IPS DF 4.7 (cell line): ENCODE data around the gene SLC22A16.

ENCODE experiments used
- DNase-seq: peaks from one replicate; pipeline ENCODE4 v3.0.0-alpha.2; 2013; ENCODE audit warnings: low spot score; ENCODE audit errors: extremely low read depth

SLC22A16 gene

GRCh38 chr6:110449541-110449895, 26.9 kb downstream of the SLC22A16 start:
- DNase-seq: no peak

- no peak for DNase-seq
Observed at GRCh38 chr6:110448846-110449540, 27.4 kb downstream of the SLC22A16 start.

- DNase-seq: no peak
Observed at GRCh38 chr6:110447761-110448160, 28.7 kb downstream of the SLC22A16 start.

GRCh38 chr6:110446405-110446804, 30.0 kb downstream of the SLC22A16 start:
- DNase-seq: no peak

GRCh38 chr6:110440026-110440425, 36.4 kb downstream of the SLC22A16 start:
- no peak for DNase-seq

- no peak for DNase-seq
Observed at GRCh38 chr6:110439356-110439755, 37.1 kb downstream of the SLC22A16 start.

GRCh38 chr6:110434961-110435602, 41.3 kb downstream of the SLC22A16 start:
- DNase-seq: no peak

GRCh38 chr6:110432285-110432900, 44.0 kb downstream of the SLC22A16 start:
- DNase-seq: no peak

GRCh38 chr6:110430741-110431140, 45.7 kb downstream of the SLC22A16 start:
- DNase-seq: no peak

GRCh38 chr6:110430236-110430635, 46.2 kb downstream of the SLC22A16 start:
- DNase-seq: no peak

- no peak for DNase-seq
Observed at GRCh38 chr6:110428153-110428552, 48.3 kb downstream of the SLC22A16 start.

GRCh38 chr6:110425816-110426215, 50.6 kb downstream of the SLC22A16 start:
- no peak for DNase-seq

GRCh38 chr6:110422444-110422822, 54.0 kb downstream of the SLC22A16 start:
- no peak for DNase-seq

GRCh38 chr6:110421749-110422443, 54.5 kb downstream of the SLC22A16 start:
- no peak for DNase-seq

GRCh38 chr6:110419028-110419739, 57.2 kb downstream of the SLC22A16 start:
- no peak for DNase-seq

GRCh38 chr6:110418594-110418993, 57.8 kb downstream of the SLC22A16 start:
- no peak for DNase-seq

GRCh38 chr6:110415086-110415916, 61.1 kb downstream of the SLC22A16 start, which contains the start of gene DDO:
Gene DDO (minus strand): TSS chr6:110415575. CDS start chr6:110413462, 2,113 bp downstream.
- no peak for DNase-seq

- DNase-seq: no peak
Observed at GRCh38 chr6:110414669-110415068, 61.7 kb downstream of the SLC22A16 start.

- DNase-seq: no peak
Observed at GRCh38 chr6:110412360-110412759, 64.1 kb downstream of the SLC22A16 start.

GRCh38 chr6:110410511-110410910, 65.9 kb downstream of the SLC22A16 start:
- no peak for DNase-seq

- no peak for DNase-seq
Observed at GRCh38 chr6:110409794-110410193, 66.6 kb downstream of the SLC22A16 start.
